Measurements from ENCODE around the gene ATF7. TPM values are rescaled to one million over a fixed set of nuclear protein-coding genes. Genes with fewer than 3 reads are reported as not detected.

The ATF7 gene
- total and polyA plus RNA-seq, 9 of the 15 experiments (the other 6 are each of a cell fraction or from before 2014, with no cell fraction given) = 10.6 to 30.4 (median 20.7) TPM

DNA sequence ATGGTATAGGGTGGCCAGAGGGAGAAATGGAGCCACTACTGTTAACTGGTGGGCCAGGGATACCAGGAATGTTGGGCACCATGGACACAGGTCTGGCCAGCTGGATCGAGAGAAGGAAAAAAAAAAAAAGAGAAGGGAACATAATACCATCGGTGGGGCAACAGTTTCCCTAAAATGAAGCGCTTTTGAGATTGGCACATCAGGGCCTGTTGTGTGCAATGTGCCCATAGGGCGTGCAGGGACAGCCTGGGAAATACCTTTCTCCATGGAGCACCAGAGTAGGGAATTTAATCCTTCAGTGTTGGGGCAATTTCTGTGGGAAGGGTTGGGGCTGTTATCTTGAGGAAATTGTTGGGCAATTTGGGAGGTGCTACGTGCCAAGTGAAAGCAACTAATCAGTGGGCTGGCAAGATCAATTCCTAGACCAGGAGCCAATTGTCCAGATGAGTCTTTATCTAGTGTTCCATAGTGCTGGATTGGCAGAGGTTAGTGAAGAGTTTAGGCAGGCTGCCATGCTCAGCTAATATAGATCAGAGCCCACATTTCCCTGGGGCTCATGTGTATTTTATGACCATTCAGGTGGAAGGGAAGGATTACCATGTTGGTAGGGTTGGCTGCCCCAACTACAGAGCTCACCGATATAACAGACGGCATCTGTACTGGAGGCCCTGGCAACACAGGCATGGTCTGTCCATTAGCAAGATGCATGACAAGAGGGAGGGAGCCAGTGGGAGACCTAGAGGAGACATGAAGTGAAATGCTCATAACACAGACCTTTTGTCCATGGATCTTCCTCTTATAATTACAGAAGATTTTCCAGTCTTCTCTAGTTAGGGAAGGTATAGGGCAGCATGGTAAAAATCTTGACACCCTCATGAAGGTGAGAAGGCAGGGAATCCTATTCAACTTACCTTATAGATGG, 93.4 kb downstream of the ATF7 start (continued):
- TF ChIP-seq, protein P1, sequence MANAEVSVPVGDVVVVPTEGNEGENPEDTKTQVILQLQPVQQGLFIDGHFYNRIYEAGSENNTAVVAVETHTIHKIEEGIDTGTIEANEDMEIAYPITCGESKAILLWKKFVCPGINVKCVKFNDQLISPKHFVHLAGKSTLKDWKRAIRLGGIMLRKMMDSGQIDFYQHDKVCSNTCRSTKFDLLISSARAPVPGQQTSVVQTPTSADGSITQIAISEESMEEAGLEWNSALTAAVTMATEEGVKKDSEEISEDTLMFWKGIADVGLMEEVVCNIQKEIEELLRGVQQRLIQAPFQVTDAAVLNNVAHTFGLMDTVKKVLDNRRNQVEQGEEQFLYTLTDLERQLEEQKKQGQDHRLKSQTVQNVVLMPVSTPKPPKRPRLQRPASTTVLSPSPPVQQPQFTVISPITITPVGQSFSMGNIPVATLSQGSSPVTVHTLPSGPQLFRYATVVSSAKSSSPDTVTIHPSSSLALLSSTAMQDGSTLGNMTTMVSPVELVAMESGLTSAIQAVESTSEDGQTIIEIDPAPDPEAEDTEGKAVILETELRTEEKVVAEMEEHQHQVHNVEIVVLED (CRISPR knock-in tag; IDR thresholded peaks at IDR 0.05) = no peak
- TF ChIP-seq PPARD (CRISPR knock-in tag; IDR thresholded peaks at IDR 0.05) = no peak
- TF ChIP-seq TCFL5 (CRISPR knock-in tag; conservative IDR thresholded peaks at IDR 0.05) = no peak
- no peak for TF ChIP-seq MEF2A (IDR thresholded peaks at IDR 0.05; ENCODE audit: control insufficient read depth, low read depth, low read length)

DNA sequence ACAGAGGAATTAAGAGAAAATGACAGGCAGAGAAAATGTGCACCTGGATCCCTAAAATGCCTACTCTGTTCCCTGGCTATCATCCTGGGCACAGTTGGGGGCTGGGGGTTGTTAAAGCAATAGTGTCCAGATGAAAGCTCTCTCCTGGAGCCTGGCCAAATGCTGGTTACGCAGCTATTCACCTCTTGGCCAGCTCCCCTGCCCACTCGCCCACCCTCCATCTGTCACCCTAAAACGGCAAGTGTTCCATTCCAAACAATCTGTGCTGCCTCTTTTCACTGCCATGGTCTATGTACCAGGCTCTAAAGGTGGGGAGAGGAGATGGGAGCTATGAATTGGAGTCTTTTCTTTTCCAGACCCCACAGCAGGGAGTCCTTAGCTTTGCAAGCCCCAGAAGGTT, 94.2 kb downstream of the ATF7 start:
- 86% methylated on average over 3 of the region's 3 CpGs for WGBS (ENCODE audit: insufficient coverage, low coverage, missing lambda C conversion rate)
- H2AFZ ChIP-seq (ENCODE audit: low read depth, low read length) = no peak overlapping the region
- H3K9me1 ChIP-seq (ENCODE audit: control insufficient read depth, insufficient read depth, low read length) = no peaks in the 10 kb centered on the region
- FAIRE-seq = no peak
- H3K36me3 ChIP-seq (ENCODE audit: control insufficient read depth, insufficient read depth, low read length) = peaks cover 57% of the 10 kb centered on the region; the same call in 2 of the 3 replicates
- BruUV-seq (replicated peaks) = no TSS peak
- no peaks in the 10 kb centered on the region for H3K9me3 ChIP-seq (replicated peaks; ENCODE audit: control insufficient read depth, insufficient read depth, low read depth, low read length)
- no peaks in the 10 kb centered on the region for H3K79me2 ChIP-seq (ENCODE audit: control insufficient read depth, insufficient read depth, low read length)
- ChIA-PET POLR2A (no interaction called here), CTCF (ENCODE audit: low intra/inter-chr PET ratio) (no interaction called here)
- ATAC-seq = no peak
- H3K4me1 ChIP-seq (replicated peaks in 1 of 2; ENCODE audit: control insufficient read depth in 2 of 2, insufficient read depth in 2 of 2, low read length in 2 of 2) = no peaks in the 10 kb centered on the region
- H3K4me3 ChIP-seq = no peak overlapping the region
- H3K27ac ChIP-seq (ENCODE audit: extremely low read depth, low read depth, low read length) = no peak overlapping the region
- in situ Hi-C loops (cut with MboI) (no loop called here), intact Hi-C loops (cut with micrococcal nuclease) (no loop called here)
- no peaks in the 10 kb centered on the region for H3K27me3 ChIP-seq (ENCODE audit: control insufficient read depth in 2 of 2, insufficient read depth in 2 of 2, low read length in 2 of 2)
- no peak for DNase-seq (ENCODE audit: extremely low read depth in 1 of 4, low spot score in 3 of 4)
- no peak overlapping the region for H3K4me2 ChIP-seq (ENCODE audit: insufficient read depth, low read length)
- H3K9ac ChIP-seq (ENCODE audit: insufficient read depth in 1 of 2, low read depth in 2 of 2, low read length in 2 of 2) = no peak overlapping the region
- H4K20me1 ChIP-seq (replicated peaks; ENCODE audit: control insufficient read depth, insufficient read depth, low read length) = no peaks in the 10 kb centered on the region
- TF ChIP-seq, protein P2, sequence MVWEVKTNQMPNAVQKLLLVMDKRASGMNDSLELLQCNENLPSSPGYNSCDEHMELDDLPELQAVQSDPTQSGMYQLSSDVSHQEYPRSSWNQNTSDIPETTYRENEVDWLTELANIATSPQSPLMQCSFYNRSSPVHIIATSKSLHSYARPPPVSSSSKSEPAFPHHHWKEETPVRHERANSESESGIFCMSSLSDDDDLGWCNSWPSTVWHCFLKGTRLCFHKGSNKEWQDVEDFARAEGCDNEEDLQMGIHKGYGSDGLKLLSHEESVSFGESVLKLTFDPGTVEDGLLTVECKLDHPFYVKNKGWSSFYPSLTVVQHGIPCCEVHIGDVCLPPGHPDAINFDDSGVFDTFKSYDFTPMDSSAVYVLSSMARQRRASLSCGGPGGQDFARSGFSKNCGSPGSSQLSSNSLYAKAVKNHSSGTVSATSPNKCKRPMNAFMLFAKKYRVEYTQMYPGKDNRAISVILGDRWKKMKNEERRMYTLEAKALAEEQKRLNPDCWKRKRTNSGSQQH (CRISPR knock-in tag; IDR thresholded peaks at IDR 0.05) = no peak
- TF ChIP-seq, protein P3, sequence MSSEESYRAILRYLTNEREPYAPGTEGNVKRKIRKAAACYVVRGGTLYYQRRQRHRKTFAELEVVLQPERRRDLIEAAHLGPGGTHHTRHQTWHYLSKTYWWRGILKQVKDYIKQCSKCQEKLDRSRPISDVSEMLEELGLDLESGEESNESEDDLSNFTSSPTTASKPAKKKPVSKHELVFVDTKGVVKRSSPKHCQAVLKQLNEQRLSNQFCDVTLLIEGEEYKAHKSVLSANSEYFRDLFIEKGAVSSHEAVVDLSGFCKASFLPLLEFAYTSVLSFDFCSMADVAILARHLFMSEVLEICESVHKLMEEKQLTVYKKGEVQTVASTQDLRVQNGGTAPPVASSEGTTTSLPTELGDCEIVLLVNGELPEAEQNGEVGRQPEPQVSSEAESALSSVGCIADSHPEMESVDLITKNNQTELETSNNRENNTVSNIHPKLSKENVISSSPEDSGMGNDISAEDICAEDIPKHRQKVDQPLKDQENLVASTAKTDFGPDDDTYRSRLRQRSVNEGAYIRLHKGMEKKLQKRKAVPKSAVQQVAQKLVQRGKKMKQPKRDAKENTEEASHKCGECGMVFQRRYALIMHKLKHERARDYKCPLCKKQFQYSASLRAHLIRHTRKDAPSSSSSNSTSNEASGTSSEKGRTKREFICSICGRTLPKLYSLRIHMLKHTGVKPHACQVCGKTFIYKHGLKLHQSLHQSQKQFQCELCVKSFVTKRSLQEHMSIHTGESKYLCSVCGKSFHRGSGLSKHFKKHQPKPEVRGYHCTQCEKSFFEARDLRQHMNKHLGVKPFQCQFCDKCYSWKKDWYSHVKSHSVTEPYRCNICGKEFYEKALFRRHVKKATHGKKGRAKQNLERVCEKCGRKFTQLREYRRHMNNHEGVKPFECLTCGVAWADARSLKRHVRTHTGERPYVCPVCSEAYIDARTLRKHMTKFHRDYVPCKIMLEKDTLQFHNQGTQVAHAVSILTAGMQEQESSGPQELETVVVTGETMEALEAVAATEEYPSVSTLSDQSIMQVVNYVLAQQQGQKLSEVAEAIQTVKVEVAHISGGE (CRISPR knock-in tag; IDR thresholded peaks at IDR 0.05) = no peak
- TF ChIP-seq, protein P4, sequence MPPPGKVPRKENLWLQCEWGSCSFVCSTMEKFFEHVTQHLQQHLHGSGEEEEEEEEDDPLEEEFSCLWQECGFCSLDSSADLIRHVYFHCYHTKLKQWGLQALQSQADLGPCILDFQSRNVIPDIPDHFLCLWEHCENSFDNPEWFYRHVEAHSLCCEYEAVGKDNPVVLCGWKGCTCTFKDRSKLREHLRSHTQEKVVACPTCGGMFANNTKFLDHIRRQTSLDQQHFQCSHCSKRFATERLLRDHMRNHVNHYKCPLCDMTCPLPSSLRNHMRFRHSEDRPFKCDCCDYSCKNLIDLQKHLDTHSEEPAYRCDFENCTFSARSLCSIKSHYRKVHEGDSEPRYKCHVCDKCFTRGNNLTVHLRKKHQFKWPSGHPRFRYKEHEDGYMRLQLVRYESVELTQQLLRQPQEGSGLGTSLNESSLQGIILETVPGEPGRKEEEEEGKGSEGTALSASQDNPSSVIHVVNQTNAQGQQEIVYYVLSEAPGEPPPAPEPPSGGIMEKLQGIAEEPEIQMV (tag; conservative IDR thresholded peaks at IDR 0.05; ENCODE audit: low read depth) = no peak
- TF ChIP-seq RBM15 (IDR thresholded peaks at IDR 0.05; ENCODE audit: insufficient read depth, low read length) (no peak), ZNF239 (CRISPR knock-in tag; IDR thresholded peaks at IDR 0.05) (no peak), ZBTB7A (IDR thresholded peaks at IDR 0.05; ENCODE audit: borderline replicate concordance, control insufficient read depth, low read depth, low read length) (no peak)

Data from K562 (cell line).